Measurements from ENCODE around the gene STEAP4.

GRCh38 chr7:88305044-88305443 is 1.6 kb downstream of the STEAP4 start:
- TF ChIP-seq, protein P1, sequence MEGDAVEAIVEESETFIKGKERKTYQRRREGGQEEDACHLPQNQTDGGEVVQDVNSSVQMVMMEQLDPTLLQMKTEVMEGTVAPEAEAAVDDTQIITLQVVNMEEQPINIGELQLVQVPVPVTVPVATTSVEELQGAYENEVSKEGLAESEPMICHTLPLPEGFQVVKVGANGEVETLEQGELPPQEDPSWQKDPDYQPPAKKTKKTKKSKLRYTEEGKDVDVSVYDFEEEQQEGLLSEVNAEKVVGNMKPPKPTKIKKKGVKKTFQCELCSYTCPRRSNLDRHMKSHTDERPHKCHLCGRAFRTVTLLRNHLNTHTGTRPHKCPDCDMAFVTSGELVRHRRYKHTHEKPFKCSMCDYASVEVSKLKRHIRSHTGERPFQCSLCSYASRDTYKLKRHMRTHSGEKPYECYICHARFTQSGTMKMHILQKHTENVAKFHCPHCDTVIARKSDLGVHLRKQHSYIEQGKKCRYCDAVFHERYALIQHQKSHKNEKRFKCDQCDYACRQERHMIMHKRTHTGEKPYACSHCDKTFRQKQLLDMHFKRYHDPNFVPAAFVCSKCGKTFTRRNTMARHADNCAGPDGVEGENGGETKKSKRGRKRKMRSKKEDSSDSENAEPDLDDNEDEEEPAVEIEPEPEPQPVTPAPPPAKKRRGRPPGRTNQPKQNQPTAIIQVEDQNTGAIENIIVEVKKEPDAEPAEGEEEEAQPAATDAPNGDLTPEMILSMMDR (IDR thresholded peaks at IDR 0.05) = no peak
- TF ChIP-seq EP300 (IDR thresholded peaks at IDR 0.05) = no peak
